K562 (cell line): ENCODE data around the gene GCSAM. TPM values are rescaled to one million over a fixed set of nuclear protein-coding genes. Genes with fewer than 3 reads are reported as not detected.

Experiments used
- AFF1 ChIP-seq, 2 experiments: fragments of 450-650 bp; IDR thresholded peaks; 2 replicates each; pipeline ENCODE4 v1.6.1; 2018; ENCODE audit warnings: mild to moderate bottlenecking in 2 of 2, low read depth in 1 of 2; ENCODE audit not compliant: partially characterized antibody in 2 of 2
- ATF7 ChIP-seq: fragments of 450-650 bp; IDR thresholded peaks from 2 replicates; pipeline ENCODE4 v1.7.1; 2014; ENCODE audit warnings: mild to moderate bottlenecking, moderate library complexity
- BRD4 ChIP-seq: fragments of 200-600 bp; sonication (generic); IDR thresholded peaks from 2 replicates; pipeline ENCODE4 v1.6.1; 2017; ENCODE audit warnings: inconsistent platforms
- CEBPB ChIP-seq: fragments of 450-650 bp; IDR thresholded peaks from 2 replicates; pipeline ENCODE4 v1.6.1; 2016; ENCODE audit warnings: missing genetic modification characterization, missing compliant biosample characterization
- CGGBP1 ChIP-seq: fragments of 250-450 bp; sonication (Bioruptor Pico); IDR thresholded peaks from 2 replicates; pipeline ENCODE4 v1.9.0; 2021; ENCODE audit warnings: mild to moderate bottlenecking
- HNRNPH1 ChIP-seq: fragments of 200-400 bp; formaldehyde crosslinking; optimal IDR thresholded peaks from 2 replicates; pipeline ENCODE3; 2017; ENCODE audit warnings: low read depth, mild to moderate bottlenecking, low read length, moderate library complexity
- HNRNPL ChIP-seq: fragments of 200-400 bp; formaldehyde crosslinking; IDR thresholded peaks from 2 replicates; pipeline ENCODE4 v1.6.1; 2017; ENCODE audit warnings: low read depth, mild to moderate bottlenecking, low read length
- HNRNPUL1 ChIP-seq: fragments of 200-400 bp; formaldehyde crosslinking; IDR thresholded peaks from 2 replicates; pipeline ENCODE4 v1.6.1; 2017; ENCODE audit warnings: low read length
- KAT8 ChIP-seq: fragments of 450-650 bp; IDR thresholded peaks from 2 replicates; pipeline ENCODE4 v1.6.1; 2016; ENCODE audit warnings: low read depth, mild to moderate bottlenecking
- KDM5B ChIP-seq: fragments of 200-600 bp; sonication (generic); IDR thresholded peaks from 2 replicates; pipeline ENCODE4 v1.6.1; 2012; ENCODE audit warnings: low read depth, mild to moderate bottlenecking, moderate library complexity, low read length, control low read depth, inconsistent platforms; ENCODE audit not compliant: insufficient replicate concordance
- MCM5 ChIP-seq: fragments of 450-650 bp; IDR thresholded peaks from 2 replicates; pipeline ENCODE4 v1.6.1; 2016; ENCODE audit warnings: low read depth
- MEIS2 ChIP-seq: fragments of 450-650 bp; IDR thresholded peaks from 2 replicates; pipeline ENCODE4 v1.6.1; 2014; ENCODE audit warnings: mild to moderate bottlenecking; ENCODE audit not compliant: partially characterized antibody
- MYC ChIP-seq, 2 experiments: fragments of 250-450 bp in 1 of 2; sonication (Bioruptor Pico) in 1 of 2; IDR thresholded peaks; 2 replicates each; pipeline versions ENCODE4 v1.5.1 to v1.6.1; 2012 to 2021; ENCODE audit warnings: low read depth in 2 of 2, borderline replicate concordance in 1 of 2, improper control_type of control experiment in 1 of 2, low read length in 1 of 2, mild to moderate bottlenecking in 1 of 2, moderate library complexity in 1 of 2
- MYNN ChIP-seq, 2 experiments: sonication (generic); formaldehyde crosslinking in 1 of 2; IDR thresholded peaks; 2 replicates each; pipeline versions ENCODE4 v1.5.0 to v1.6.1; 2016 to 2020; ENCODE audit warnings: antibody characterized with exemption in 1 of 2, missing genetic modification reagents in 1 of 2
- NBN ChIP-seq: fragments of 450-650 bp; IDR thresholded peaks from 2 replicates; pipeline ENCODE4 v1.6.1; 2016; ENCODE audit warnings: low read depth, mild to moderate bottlenecking
- NCOA6 ChIP-seq: fragments of 450-650 bp; IDR thresholded peaks from 2 replicates; pipeline ENCODE4 v1.6.1; 2017; ENCODE audit warnings: mild to moderate bottlenecking
- NFIX ChIP-seq: fragments of 250-450 bp; sonication (Bioruptor Pico); IDR thresholded peaks from 2 replicates; pipeline ENCODE4 v1.4.0; 2020; ENCODE audit warnings: low read depth, mild to moderate bottlenecking, moderate library complexity
- POLR2G ChIP-seq: fragments of 200-400 bp; formaldehyde crosslinking; IDR thresholded peaks from 2 replicates; pipeline ENCODE4 v1.6.1; 2017; ENCODE audit warnings: low read depth, mild to moderate bottlenecking, antibody characterized with exemption, low read length, moderate library complexity
- TCF7L2 ChIP-seq: fragments of 150-350 bp; IDR thresholded peaks from 2 replicates; pipeline ENCODE4 v1.6.1; 2016; ENCODE audit warnings: low read depth, mild to moderate bottlenecking, low read length, moderate library complexity
- THRA ChIP-seq: fragments of 450-650 bp; IDR thresholded peaks from 2 replicates; pipeline ENCODE4 v1.6.1; 2017; ENCODE audit warnings: mild to moderate bottlenecking, moderate library complexity
- THRAP3 ChIP-seq: fragments of 450-650 bp; IDR thresholded peaks from 2 replicates; pipeline ENCODE4 v1.6.1; 2016; ENCODE audit warnings: mild to moderate bottlenecking, inconsistent platforms, borderline replicate concordance
- ZBED1 ChIP-seq: IDR thresholded peaks from 2 replicates; pipeline ENCODE4 v1.6.1; 2014
- ZC3H11A ChIP-seq: IDR thresholded peaks from 2 replicates; pipeline ENCODE4 v1.6.1; 2012; ENCODE audit warnings: low read depth, low read length, improper control_type of control experiment
- ZNF316 ChIP-seq: fragments of 450-650 bp; IDR thresholded peaks from 2 replicates; pipeline ENCODE4 v1.6.1; 2016
- ZNF695 ChIP-seq: fragments of 450-650 bp; formaldehyde crosslinking; IDR thresholded peaks from 2 replicates; pipeline ENCODE4 v1.4.0; 2020; ENCODE audit warnings: mild to moderate bottlenecking, moderate library complexity
- polyA plus RNA-seq, 8 experiments: library from polyadenylated mRNA; depleted of rRNA in 4 of 8; stranded (reverse) in 5 of 8; unstranded in 3 of 8; fragments of >200 nt; fragmentation: Nextera tagmentation in 2 of 8; fragmentation: Illumina TruSeq in 1 of 8; extraction: Ambion mirVana in 2 of 8; extraction: Trizol in 1 of 8; gene quantifications; 2 replicates each; pipeline versions ENCODE4 v1.2.1 to v1.2.3, GENCODE V29; 2011 to 2014; ENCODE audit warnings: inconsistent platforms in 1 of 8, missing spikeins in 1 of 8
- total RNA-seq, 7 experiments: library from RNA; depleted of rRNA in 6 of 7; stranded (reverse); fragments of >200 nt in 6 of 7; fragmentation: Illumina TruSeq in 2 of 7; extraction: Trizol in 2 of 7; gene quantifications; 2 replicates each; pipeline versions ENCODE4 v1.2.1 to v1.2.3, GENCODE V29; 2011 to 2021; ENCODE audit warnings: low replicate concordance in 1 of 7

GCSAM gene
- total and polyA plus RNA-seq, 9 of the 15 experiments (the other 6 are each of a cell fraction or from before 2014, with no cell fraction given) = 0.10 TPM; not detected in 8

- no peak for TF ChIP-seq TCF7L2
- TF ChIP-seq AFF1 (IDR thresholded peaks at IDR 0.05; ENCODE audit: low read depth in 1 of 2, partially characterized antibody in 2 of 2) = no peak
- no peak for TF ChIP-seq NCOA6
- TF ChIP-seq CGGBP1 = no peak
- TF ChIP-seq HNRNPL = no peak
- no peak for TF ChIP-seq KAT8
- no peak for TF ChIP-seq THRA
- no peak for TF ChIP-seq HNRNPUL1
- no peak for TF ChIP-seq THRAP3
- no peak for TF ChIP-seq KDM5B
- 0 out of 2 replicates have a peak, but pooled peaks have one; percentile 32 for TF ChIP-seq ZNF316
- no peak for TF ChIP-seq ZC3H11A
- TF ChIP-seq ATF7 = peak; percentile 31; the same call in 1 of the 2 replicates
- peak; percentile 78; the same call in 1 of the 2 replicates for TF ChIP-seq MYC (IDR thresholded peaks at IDR 0.05; ENCODE audit: low read depth, low read length)
- no peak for TF ChIP-seq MYC (CRISPR knock-in tag; IDR thresholded peaks at IDR 0.05; ENCODE audit: borderline replicate concordance, low read depth)
- no peak for TF ChIP-seq ZNF695 (CRISPR knock-in tag)
- no peak for TF ChIP-seq MEIS2
- no peak for TF ChIP-seq MYNN (IDR thresholded peaks at IDR 0.05)
- no peak for TF ChIP-seq MYNN (CRISPR knock-in tag; IDR thresholded peaks at IDR 0.05)
- TF ChIP-seq ZBED1 = no peak
- peak; percentile 33; the same call in 1 of the 2 replicates for TF ChIP-seq NBN
- TF ChIP-seq HNRNPH1 = no peak
- no peak for TF ChIP-seq NFIX (CRISPR knock-in tag)
- TF ChIP-seq BRD4 = no peak
- no peak for TF ChIP-seq CEBPB (tag)
- TF ChIP-seq MCM5 = no peak
- peak; percentile 89 for TF ChIP-seq POLR2G
Measured at GRCh38 chr3:112086076-112086854, 46.8 kb downstream of the GCSAM start, which contains the start of gene C3orf52 (continued).
